ENCODE results near the gene YARS2.
A peak's percentile ranks its signal among the peaks of the same experiment; 100 is the strongest.
"Not testable (repeated sequence)": the region's sequence is repeated elsewhere in the genome, so short reads cannot be mapped to it uniquely, and the experiment has no call there.

The YARS2 gene

DNA sequence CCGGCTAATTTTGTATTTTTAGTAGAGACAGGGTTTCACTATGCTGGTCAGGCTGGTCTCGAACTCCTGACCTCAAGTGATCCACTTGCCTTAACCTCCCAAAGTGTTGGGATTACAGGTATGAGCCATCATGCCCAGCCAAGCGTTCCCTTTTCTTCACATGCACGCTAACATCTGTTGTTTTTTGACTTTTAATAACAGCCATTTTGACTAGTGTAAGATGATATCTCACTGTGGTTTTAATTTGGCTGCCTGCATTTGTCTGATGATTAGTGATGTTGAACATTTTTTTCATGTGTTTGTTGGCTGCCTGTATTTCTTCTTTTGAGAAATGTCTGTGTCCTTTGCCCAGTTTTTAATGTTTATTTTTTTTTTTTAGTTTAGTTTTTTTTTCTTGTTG, 10.2 kb upstream of the YARS2 start:
- Mint-ChIP-seq H3K4me1 (no peaks in the 10 kb centered on the region), H3K27ac (no peak overlapping the region), H3K27me3 (peaks cover 27% of the 10 kb centered on the region), H3K4me3 (no peak overlapping the region), H3K9me3 (no peaks in the 10 kb centered on the region)
- ATAC-seq = no peak
- DNase-seq = no peak

DNA sequence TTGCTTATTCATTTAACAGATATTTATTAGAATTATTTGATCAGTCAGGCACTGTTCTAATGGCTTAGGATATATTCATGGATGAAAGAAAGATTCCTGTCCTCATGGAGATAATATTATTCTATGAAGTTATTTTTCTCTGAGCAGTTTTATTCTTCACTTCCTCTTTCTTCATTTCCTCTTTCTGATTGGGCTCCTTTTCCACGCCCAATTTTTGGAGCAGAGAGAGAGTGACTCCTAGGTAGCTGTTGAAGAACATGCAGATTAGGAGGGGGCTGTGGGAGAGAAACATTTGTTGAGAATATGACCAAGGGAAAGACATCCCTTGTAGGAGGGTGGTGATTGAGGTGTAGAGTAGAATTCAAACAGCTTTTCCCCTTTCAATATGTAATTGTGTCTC, 6.0 kb upstream of the YARS2 start:
- H3K4me3 Mint-ChIP-seq = no peak overlapping the region
- H3K9me3 Mint-ChIP-seq = no peaks in the 10 kb centered on the region
- no peak for ATAC-seq
- DNase-seq = no peak
- H3K27ac Mint-ChIP-seq = no peak overlapping the region
- H3K27me3 Mint-ChIP-seq = peaks cover 5% of the 10 kb centered on the region
- H3K4me1 Mint-ChIP-seq = peaks cover under 1% of the 10 kb centered on the region

DNA sequence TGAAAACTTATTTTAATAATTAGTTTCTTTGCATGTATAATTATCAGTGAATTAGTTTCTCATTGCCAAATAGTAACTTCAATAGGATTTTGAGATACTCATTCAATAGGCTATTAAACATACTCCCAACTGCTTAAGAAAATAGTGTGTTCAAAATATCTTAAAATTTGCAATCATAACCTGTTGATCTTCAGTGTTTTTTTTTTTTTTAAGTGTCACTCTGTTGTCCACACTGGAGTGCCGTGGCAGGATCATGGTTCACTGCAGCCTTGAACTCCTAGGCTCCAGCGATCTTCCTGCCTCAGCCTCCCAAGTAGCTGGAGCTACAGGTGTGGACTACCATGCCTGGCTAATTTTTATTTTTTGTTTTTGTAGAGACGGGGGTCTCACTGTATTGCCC, 1.5 kb upstream of the YARS2 start:
- H3K27me3 Mint-ChIP-seq = peaks cover 5% of the 10 kb centered on the region
- H3K9me3 Mint-ChIP-seq = no peaks in the 10 kb centered on the region
- ATAC-seq (no peak), DNase-seq (no peak)
- no peak overlapping the region for H3K4me3 Mint-ChIP-seq
- no peak overlapping the region for H3K27ac Mint-ChIP-seq
- peaks cover 25% of the 10 kb centered on the region for H3K4me1 Mint-ChIP-seq

DNA sequence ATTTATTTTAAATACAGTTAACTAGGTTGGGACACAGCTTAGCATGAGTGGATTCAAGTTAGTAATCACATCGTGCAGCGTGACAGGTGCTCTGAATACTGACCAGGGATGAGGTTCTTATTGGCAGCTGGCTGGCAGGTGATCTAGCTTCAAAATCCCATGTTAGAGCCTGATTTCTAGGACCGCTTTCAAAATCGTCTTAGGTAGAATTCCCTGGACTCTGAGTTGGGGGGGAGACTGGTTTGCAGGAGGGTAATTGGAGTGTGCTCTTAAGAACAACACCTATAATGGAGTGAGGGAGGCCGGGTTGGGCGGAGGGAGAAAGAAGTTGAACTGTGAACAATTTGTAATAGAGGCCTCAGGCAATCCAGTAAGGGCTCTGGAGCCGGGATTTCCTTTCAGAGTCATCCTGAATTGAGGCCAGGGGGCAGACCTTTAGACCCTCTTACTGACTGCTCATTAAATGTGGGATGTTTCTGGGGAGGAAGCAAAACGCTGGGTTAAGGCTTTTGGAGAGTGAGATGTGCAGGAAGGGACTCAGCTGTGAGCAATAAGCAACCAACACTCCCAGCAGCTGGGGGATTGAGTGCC, 874 bp upstream of the YARS2 start:
- H3K9me3 Mint-ChIP-seq = no peaks in the 10 kb centered on the region
- ATAC-seq (no peak), DNase-seq (no peak)
- H3K27ac Mint-ChIP-seq = peak overlapping the region; percentile 83 to 93
- peaks cover 5% of the 10 kb centered on the region for H3K27me3 Mint-ChIP-seq
- H3K4me1 Mint-ChIP-seq = peaks cover 25% of the 10 kb centered on the region
- peak overlapping the region; percentile 84 to 88 for H3K4me3 Mint-ChIP-seq

DNA sequence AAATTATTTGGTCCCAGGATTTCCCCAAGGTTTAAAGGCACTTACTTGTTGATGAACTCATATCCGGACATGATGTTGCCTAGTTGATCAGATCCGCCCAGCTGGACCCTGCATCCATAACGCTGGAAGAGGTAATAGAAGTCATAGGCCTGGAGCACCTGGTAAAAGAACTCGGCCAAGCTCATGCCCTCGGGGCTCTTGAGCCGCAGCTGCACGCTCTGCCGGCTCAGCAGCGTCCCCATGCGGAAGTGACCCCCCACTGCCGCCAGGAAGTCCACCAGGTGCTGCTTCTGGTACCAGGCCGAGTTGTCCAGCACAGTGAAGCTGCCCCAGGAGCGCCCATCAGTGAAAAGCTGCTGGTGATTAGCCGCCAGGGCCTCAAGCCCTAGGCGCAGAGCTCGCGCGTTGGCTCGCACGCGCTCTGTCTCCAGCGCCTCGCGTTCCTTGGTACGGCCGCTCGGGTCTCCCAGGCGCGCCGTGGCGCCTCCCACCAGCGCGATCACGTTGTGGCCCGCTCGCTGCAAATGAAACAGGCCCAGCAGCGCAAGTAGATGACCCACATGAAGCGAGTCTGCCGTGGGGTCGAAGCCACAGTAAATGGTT, 545 bp downstream of the YARS2 start:
- peak overlapping the region; percentile 93 to 95 for H3K27ac Mint-ChIP-seq
- peak overlapping the region; percentile 84 to 88 for H3K4me3 Mint-ChIP-seq
- no peaks in the 10 kb centered on the region for H3K27me3 Mint-ChIP-seq
- peaks cover 25% of the 10 kb centered on the region for H3K4me1 Mint-ChIP-seq
- DNase-seq = peak; percentile 79 to 80
- H3K9me3 Mint-ChIP-seq = no peaks in the 10 kb centered on the region
- peak; percentile 77 for ATAC-seq

DNA sequence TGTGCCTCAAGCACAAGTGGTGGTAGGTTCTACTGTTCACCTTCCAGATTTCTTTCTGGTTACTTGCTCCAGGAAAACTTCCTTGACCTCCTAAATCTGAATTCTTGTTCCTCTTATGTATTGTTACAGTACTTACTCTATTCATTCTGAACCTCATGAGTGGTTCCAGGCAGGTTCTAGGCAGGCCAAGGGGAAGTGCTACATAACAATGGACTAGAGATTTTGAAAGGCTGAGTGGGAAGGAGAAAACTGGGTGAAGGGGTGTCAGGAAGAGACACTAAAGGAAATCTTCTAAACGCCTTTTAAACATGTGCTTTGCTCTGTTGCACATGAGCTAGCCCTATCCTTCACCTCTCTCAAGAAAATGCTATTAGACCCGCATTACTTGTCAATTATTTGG, 1.6 kb downstream of the YARS2 start:
- H3K27ac Mint-ChIP-seq = peak overlapping the region; percentile 67 to 93
- H3K4me1 Mint-ChIP-seq = peaks cover 25% of the 10 kb centered on the region
- no peaks in the 10 kb centered on the region for H3K9me3 Mint-ChIP-seq
- peak overlapping the region; percentile 84 to 88 for H3K4me3 Mint-ChIP-seq
- ATAC-seq = no peak
- no peak for DNase-seq
- no peaks in the 10 kb centered on the region for H3K27me3 Mint-ChIP-seq

DNA sequence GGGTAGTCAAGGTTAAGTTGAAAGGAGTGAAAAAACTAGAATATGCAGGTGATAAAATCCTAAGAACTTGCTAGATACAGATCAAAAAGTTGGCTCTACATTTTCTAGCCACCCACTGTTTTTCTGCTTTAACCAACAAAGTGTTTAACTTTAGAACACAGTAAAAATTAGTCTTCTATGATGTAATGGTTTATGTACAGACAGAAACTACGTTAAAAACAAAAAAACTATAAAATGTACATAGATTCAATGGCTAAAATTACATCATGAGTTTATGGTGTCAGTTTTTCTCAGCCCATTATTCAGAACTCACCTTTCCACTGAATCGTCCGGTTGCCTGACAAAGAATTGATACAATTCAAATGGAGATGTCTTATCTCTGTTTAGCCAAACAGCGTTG, 2.1 kb downstream of the YARS2 start:
- Mint-ChIP-seq H3K4me3 (peak overlapping the region; percentile 84 to 88), H3K4me1 (peaks cover 25% of the 10 kb centered on the region), H3K27ac (no peak overlapping the region), H3K9me3 (no peaks in the 10 kb centered on the region), H3K27me3 (no peaks in the 10 kb centered on the region)
- DNase-seq = no peak
- no peak for ATAC-seq

DNA sequence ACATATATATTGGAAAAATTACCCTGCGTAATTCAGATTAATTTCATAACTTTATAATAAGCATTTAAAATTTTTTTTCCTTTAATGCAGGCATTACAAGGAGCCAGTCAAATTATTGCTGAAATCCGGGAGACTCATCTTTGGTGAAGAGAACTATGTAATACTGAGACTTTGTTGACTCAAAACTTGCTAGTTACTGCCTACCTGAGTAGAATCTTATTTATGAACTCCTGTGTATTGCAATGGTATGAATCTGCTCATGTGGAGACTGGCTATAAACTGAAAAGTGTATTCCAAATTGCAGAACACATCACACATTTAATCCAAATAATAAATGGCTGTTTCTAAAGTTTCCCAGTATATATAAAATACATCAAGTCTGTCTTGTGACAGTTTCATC, 12.4 kb downstream of the YARS2 start:
- DNase-seq = no peak
- Mint-ChIP-seq H3K4me1 (no peaks in the 10 kb centered on the region), H3K9me3 (no peaks in the 10 kb centered on the region), H3K27me3 (no peaks in the 10 kb centered on the region), H3K27ac (no peak overlapping the region), H3K4me3 (no peak overlapping the region)
- ATAC-seq = no peak

DNA sequence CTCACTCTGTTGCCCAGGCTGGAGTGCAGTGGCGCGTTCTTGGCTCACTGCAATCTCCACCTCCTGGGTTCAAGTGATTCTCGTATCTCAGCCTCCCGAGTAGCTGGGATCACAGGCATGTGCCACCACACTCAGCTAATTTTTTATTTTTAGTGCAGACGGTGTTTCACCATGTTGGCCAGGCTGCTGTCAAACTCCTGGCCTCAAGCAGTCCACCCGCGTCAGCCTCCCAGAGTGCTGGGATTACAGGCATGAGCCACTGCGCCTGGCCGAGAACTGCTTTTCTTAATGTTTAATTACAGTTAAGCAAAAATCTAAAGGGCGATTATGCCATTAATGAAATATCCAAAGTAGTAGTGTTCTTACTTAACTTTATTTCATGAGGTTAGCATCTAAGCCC, 13.6 kb downstream of the YARS2 start:
- Mint-ChIP-seq H3K9me3 (no peaks in the 10 kb centered on the region), H3K27ac (no peak overlapping the region), H3K4me3 (no peak overlapping the region), H3K4me1 (no peaks in the 10 kb centered on the region), H3K27me3 (no peaks in the 10 kb centered on the region)
- ATAC-seq = no peak
- no peak for DNase-seq

DNA sequence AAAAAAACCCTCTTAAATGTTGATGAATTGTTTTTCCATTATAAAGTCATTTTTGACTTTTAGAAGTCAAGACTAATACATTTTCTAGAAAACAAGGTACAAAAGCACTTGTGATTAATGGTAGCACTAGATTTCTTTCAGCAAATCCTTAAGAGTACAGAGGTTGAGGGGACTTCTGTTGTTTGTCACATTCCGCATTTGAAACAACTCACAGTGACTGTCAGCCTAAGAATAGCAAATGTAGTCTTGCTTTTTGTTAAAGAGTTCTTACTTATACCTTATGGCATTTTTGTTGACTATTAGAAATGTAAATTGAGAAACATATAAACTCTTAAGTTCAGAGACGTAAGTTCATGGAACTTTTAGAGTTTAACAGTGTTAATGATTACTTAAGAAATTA, 16.4 kb downstream of the YARS2 start:
- Mint-ChIP-seq H3K4me3 (no peak overlapping the region), H3K27ac (no peak overlapping the region), H3K9me3 (no peaks in the 10 kb centered on the region), H3K4me1 (no peaks in the 10 kb centered on the region), H3K27me3 (no peaks in the 10 kb centered on the region)
- ATAC-seq (no peak), DNase-seq (no peak)

DNA sequence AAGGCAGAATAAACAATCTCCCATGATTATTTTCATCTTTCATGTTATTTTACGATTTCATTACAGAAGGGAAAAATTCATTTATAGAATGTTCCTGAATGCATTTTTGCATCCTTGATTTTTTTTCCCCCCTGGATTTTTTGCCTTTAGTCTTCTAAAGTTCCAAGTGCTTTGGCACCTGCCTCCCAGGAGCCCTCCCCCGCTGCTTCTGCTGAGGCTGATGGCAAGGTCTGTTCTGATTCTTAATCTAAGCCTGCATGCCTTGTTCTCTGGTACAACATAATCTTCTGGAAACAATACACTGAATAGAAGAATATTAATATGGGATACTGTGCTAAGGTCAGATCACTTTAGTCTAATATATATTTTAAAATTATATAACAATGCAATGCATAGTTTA, 18.0 kb downstream of the YARS2 start:
- ATAC-seq (no peak), DNase-seq (no peak)
- no peaks in the 10 kb centered on the region for H3K9me3 Mint-ChIP-seq
- H3K4me1 Mint-ChIP-seq = no peaks in the 10 kb centered on the region
- H3K27me3 Mint-ChIP-seq = no peaks in the 10 kb centered on the region
- H3K4me3 Mint-ChIP-seq = no peak overlapping the region
- peak overlapping the region; percentile 3 to 85 for H3K27ac Mint-ChIP-seq

DNA sequence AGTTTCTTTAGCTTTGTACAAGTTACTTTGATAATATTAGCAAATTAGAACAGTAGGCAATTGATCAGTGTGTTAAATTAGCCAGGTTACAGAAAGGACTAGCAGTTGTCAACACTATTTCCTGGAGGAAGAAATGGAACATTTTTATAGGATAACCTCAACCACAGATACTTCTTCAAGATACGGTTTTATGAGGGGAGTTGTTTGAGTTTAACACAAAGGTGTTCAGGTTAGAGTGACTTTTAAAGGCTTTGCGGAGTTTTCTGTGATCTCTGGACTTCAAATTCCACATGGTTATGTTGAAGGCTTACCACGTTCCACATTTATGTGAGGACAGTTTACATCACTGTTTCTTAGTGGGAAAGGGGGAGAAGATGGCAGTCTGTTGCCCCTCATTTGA, 19.3 kb downstream of the YARS2 start:
- DNase-seq = no peak
- peak overlapping the region in 1 of 2 donors; percentile 5 for H3K27ac Mint-ChIP-seq
- H3K27me3 Mint-ChIP-seq = no peaks in the 10 kb centered on the region

DNA sequence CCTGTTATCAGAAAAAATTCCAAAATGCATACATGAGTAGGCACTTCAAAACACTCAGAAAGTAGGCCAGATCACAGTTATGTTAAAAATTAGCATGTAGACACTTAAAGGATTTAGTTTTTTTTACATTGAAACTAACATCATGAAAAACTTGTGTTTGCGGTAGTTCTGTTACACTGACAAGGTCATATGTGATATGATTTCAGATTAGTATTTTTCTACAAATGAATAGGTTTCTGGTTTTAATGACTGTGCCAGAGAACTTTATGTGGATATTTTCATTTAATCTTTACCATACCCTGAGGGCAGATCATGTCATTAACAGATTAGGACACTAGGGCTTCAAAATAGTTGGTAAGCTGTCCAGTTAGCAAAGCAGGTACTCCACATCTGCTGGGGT, 20.7 kb downstream of the YARS2 start:
- DNase-seq (no peak), ATAC-seq (no peak)
- Mint-ChIP-seq H3K9me3 (no peaks in the 10 kb centered on the region), H3K27me3 (no peaks in the 10 kb centered on the region), H3K4me3 (no peak overlapping the region), H3K4me1 (no peaks in the 10 kb centered on the region), H3K27ac (no peak overlapping the region)

More for the DNA sequence above, 19.3 kb downstream of the YARS2 start:
- no peak overlapping the region for H3K4me3 Mint-ChIP-seq
- no peak for ATAC-seq
- H3K4me1 Mint-ChIP-seq = no peaks in the 10 kb centered on the region
- no peaks in the 10 kb centered on the region for H3K9me3 Mint-ChIP-seq

DNA sequence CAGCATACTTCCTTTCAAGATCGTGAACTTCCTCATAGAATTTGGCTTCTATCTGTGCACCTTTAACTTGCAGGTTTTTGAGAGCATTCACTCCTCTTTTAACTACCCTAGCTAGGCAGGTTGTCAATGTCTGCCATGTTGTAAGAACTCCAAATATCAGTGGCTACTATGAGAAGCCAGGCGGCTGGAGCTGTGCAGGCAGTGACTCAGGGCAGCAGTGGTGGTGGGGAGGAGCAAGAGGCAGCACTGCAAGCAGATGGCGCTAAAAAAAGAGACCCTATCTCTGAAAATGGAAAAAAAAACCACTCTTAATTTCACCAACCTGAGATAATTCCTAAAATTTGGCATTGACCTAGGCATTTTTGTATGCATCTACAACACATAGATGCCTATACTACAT, 28.5 kb downstream of the YARS2 start:
- no peaks in the 10 kb centered on the region for H3K4me1 Mint-ChIP-seq

DNA sequence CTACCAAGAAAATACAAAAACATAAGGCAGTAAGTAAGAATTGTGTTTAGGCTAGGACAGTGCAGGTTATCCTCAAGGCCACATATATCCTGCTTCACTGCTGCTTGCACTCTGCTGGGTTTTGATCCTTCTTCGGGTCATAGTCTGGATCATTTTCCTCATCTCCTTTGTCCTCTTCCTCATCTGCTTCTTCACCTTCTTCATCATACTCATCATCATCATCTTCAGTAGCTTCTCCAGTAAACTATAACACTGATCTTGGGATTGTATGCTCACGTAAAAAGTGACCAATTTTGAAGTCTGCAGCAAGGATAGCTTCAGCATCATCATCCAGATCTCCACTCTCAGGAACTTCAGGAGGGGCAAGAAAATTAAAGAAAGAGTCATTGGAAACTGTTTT, 29.4 kb downstream of the YARS2 start:
- Mint-ChIP-seq H3K27ac (no peak overlapping the region), H3K27me3 (no peaks in the 10 kb centered on the region), H3K9me3 (no peaks in the 10 kb centered on the region), H3K4me1 (no peaks in the 10 kb centered on the region), H3K4me3 (no peak overlapping the region)
- DNase-seq (no peak), ATAC-seq (no peak)

More for the DNA sequence above, 28.5 kb downstream of the YARS2 start:
- H3K27me3 Mint-ChIP-seq = no peaks in the 10 kb centered on the region
- H3K27ac Mint-ChIP-seq = no peak overlapping the region
- DNase-seq (no peak), ATAC-seq (no peak)
- H3K9me3 Mint-ChIP-seq = no peaks in the 10 kb centered on the region
- H3K4me3 Mint-ChIP-seq = no peak overlapping the region

DNA sequence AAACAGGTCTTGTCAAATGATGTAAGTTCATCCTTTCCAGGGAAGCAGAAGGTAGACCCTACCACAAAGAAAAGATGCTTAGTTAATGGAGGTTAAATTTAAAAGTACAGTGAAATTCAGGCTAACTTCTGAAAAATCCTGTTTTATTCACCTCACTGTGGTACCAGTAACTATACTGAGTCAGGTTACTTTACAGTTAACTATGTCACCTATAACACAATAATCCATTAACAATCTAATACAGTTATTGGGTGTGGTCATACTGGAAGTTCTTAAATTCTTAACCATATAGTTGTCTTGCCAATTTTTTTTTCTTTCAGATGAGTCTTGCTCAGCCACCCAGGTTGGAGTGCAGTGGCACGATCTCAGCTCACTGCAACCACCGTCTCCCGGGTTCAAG, 30.4 kb downstream of the YARS2 start:
- not testable (repeated sequence) for H3K9me3 Mint-ChIP-seq, H3K27me3 Mint-ChIP-seq, H3K4me3 Mint-ChIP-seq, DNase-seq, ATAC-seq, H3K27ac Mint-ChIP-seq, H3K4me1 Mint-ChIP-seq

DNA sequence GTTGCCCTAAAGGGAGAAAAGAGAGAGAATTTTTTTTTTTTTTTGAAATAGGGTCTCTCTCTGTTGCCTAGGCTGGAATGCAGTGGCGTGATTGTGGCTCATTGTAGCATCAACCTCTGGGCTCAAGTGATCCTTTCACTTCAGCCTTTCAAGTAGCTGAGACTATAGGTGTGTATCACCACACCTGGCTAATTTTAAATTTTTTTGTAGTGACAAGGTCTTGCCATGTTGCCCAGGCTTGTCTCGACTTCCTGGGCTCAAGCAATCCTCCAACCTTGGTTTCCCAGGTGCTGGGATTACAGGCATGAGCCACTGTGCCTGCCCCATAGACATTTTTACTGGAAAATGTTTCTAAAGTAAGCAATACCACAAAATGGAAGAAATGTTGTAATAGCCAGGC, 36.8 kb downstream of the YARS2 start:
- Mint-ChIP-seq H3K27ac (peak overlapping the region in 1 of 2 donors; percentile 40), H3K9me3 (no peaks in the 10 kb centered on the region), H3K4me3 (no peak overlapping the region), H3K4me1 (no peaks in the 10 kb centered on the region), H3K27me3 (no peaks in the 10 kb centered on the region)
- ATAC-seq (no peak), DNase-seq (no peak)

Measured in stimulated activated naive CD8-positive, alpha-beta T cell treated with anti-CD3 and anti-CD28 coated beads, Interleukin-15, amount 100 ng/mL, for 72 hours (primary cell).